ENCODE results near the gene RACK1. TPM values are rescaled to one million over a fixed set of nuclear protein-coding genes. Genes with fewer than 3 reads are reported as not detected.

Gene RACK1
- total and polyA plus RNA-seq, 2 of the 8 experiments (the other 6 are each of a cell fraction or from before 2014, with no cell fraction given) = 2,589 to 7,971 TPM

DNA sequence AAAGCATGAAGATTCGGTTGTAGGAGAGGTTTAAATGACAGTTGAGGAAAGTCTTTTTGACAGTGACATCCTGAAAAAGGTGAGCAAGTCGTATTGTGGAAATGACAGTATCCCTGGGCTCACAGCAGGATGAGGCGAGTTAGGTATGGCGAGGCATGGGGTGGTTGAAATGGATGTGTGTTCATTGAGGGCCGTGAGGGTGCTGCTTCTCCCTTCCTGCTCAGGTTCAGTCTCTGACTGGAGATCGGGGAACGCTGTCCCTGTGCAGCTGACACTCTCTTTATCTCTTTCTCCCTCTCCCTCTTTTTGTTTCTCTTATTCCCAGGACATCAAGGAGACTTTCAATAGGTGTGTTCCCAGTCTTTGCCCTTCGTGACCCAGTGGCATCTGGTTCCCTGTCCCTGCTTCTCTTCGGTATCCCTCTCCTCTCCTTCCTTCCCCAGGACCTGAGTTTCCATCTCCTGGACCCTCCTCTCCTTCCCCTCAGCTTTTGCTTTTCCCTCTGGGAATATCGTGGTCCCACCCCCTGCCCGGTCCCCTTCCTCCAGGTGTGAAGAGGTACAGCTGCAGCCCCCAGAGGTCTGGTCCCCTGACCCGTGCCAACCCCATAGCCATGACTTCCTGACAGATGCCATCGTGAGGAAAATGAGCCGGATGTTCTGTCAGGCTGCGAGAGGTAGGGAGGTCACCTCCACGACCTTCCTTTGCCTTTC, 10.5 kb downstream of the RACK1 start:
- Histone ChIP-seq H4K5ac (ENCODE audit: insufficient read length, low read depth, low read length) (no peak overlapping the region), H4K8ac (ENCODE audit: extremely low read depth, insufficient read depth, low read length) (no peak overlapping the region)

More for the DNA sequence above, 10.5 kb downstream of the RACK1 start:
- Histone ChIP-seq H3K4me1 (replicated peaks in 1 of 4; ENCODE audit: control insufficient read depth in 3 of 4, insufficient read depth in 4 of 4, low read length in 3 of 4) (0 out of 7 replicates have a peak, but pooled peaks cover 0 to 2% (median 0%) of the 10 kb centered on the region in 4 experiments), H3K9ac (replicated peaks in 1 of 4; ENCODE audit: extremely low read depth in 1 of 4, low read depth in 3 of 4, low read length in 3 of 4) (no peak overlapping the region), H3K23ac (ENCODE audit: insufficient read length) (no peak overlapping the region), H3K4me2 (ENCODE audit: insufficient read depth in 1 of 2, low read depth in 2 of 2, low read length in 2 of 2) (no peak overlapping the region), H2AFZ (ENCODE audit: low read length) (no peak overlapping the region), H2BK120ac (replicated peaks; ENCODE audit: low read depth, low read length) (no peak overlapping the region), H4K91ac (replicated peaks; ENCODE audit: insufficient read length, low read length) (no peak overlapping the region), H3K79me1 (ENCODE audit: low read depth, low read length) (no peaks in the 10 kb centered on the region), H3K36me3 (ENCODE audit: control insufficient read depth in 2 of 4, insufficient read depth in 4 of 4, low read length in 3 of 4) (peaks cover 22 to 75% (median 36%) of the 10 kb centered on the region in 4 experiments), H2BK20ac (ENCODE audit: low read length) (no peak overlapping the region), H3K27ac (ENCODE audit: low read depth, low read length) (no peak overlapping the region; the same call in 1 of the 2 replicates), H3K79me2 (ENCODE audit: control insufficient read depth in 1 of 2, insufficient read depth in 2 of 2, low read length in 2 of 2) (no peaks in the 10 kb centered on the region; a peak in 1 of 4 replicates), H3K23me2 (ENCODE audit: low read depth, low read length) (no peaks in the 10 kb centered on the region), H2BK5ac (ENCODE audit: low read depth, low read length) (no peak overlapping the region), H3K18ac (ENCODE audit: extremely low read depth, low read length) (no peak overlapping the region), H4K20me1 (replicated peaks in 1 of 2; ENCODE audit: control insufficient read depth in 1 of 2, insufficient read depth in 2 of 2, low read length in 2 of 2) (peaks cover 13 to 22% of the 10 kb centered on the region in 2 experiments), H2BK12ac (ENCODE audit: low read depth, low read length) (no peak overlapping the region), H3K27me3 (replicated peaks in 1 of 4; ENCODE audit: control insufficient read depth in 3 of 4, extremely low read depth in 1 of 4, insufficient read depth in 3 of 4, low read length in 3 of 4) (no peaks in the 10 kb centered on the region), H3K9me3 (ENCODE audit: insufficient read depth in 2 of 2, low read depth in 1 of 2, low read length in 1 of 2) (no peaks in the 10 kb centered on the region), H3K14ac (ENCODE audit: insufficient read length) (no peak overlapping the region), H2AK5ac (ENCODE audit: low read depth, low read length) (no peak overlapping the region), H3K4ac (replicated peaks; ENCODE audit: insufficient read length, low read depth, low read length) (no peak overlapping the region), H3K4me3 (ENCODE audit: extremely low read depth in 1 of 4, insufficient read depth in 2 of 4, low read depth in 3 of 4, low read length in 4 of 4) (no peak overlapping the region), H3K56ac (replicated peaks; ENCODE audit: insufficient read length, low read depth, low read length) (no peak overlapping the region), H2BK15ac (ENCODE audit: low read length) (no peak overlapping the region)
- CTCF ChIA-PET (ENCODE audit: partially characterized antibody) = interaction anchor here (0.6 to 1.1 kb wide), 2 partner anchors 12 to 617 kb away, joined by 3 read pairs; no protein-coding TSS in a partner anchor
- FAIRE-seq (no peak), DNase-seq (ENCODE audit: low read depth in 1 of 2, low spot score in 2 of 2) (no peak)
- TF ChIP-seq SAP30 (IDR thresholded peaks at IDR 0.05; ENCODE audit: insufficient read depth, insufficient replicate concordance, low read length) = no peak
- POLR2A ChIA-PET (ENCODE audit: partially characterized antibody) = interaction anchor here (0.9 to 34.2 kb wide), 7 partner anchors 4 to 54 kb away, joined by 3 to 1334 read pairs (median 12); partner anchors contain the start of genes RACK1, TRIM41, TRIM52 and TRIM7
- WGBS, 2 experiments (ENCODE audit: extremely low coverage in 1 of 2, insufficient coverage in 1 of 2, insufficient read length in 1 of 2, insufficient replicate concordance in 2 of 2, low coverage in 1 of 2, low lambda C conversion rate in 2 of 2, missing lambda C conversion rate in 1 of 2) = 87% methylated on average over 16 of the region's 16 CpGs; no CpG with 5 or more reads in 1 of the 2 experiments
